HEK293T (cell line): ENCODE results near the gene GFRA3.

Experiments used
- BHLHE40 ChIP-seq: fragments of 450-650 bp; IDR thresholded peaks from 2 replicates; pipeline ENCODE4 v1.6.1; 2016; ENCODE audit warnings: mild to moderate bottlenecking, moderate library complexity, borderline replicate concordance
- LEF1 ChIP-seq: fragments of 450-650 bp; IDR thresholded peaks from 2 replicates; pipeline ENCODE4 v1.6.1; 2017; ENCODE audit warnings: mild to moderate bottlenecking, borderline replicate concordance
- SP1 ChIP-seq: fragments of 450-650 bp; IDR thresholded peaks from 2 replicates; pipeline ENCODE4 v1.6.1; 2017
- TARDBP ChIP-seq: fragments of 450-650 bp; IDR thresholded peaks from 2 replicates; pipeline ENCODE4 v1.6.1; 2016

DNA sequence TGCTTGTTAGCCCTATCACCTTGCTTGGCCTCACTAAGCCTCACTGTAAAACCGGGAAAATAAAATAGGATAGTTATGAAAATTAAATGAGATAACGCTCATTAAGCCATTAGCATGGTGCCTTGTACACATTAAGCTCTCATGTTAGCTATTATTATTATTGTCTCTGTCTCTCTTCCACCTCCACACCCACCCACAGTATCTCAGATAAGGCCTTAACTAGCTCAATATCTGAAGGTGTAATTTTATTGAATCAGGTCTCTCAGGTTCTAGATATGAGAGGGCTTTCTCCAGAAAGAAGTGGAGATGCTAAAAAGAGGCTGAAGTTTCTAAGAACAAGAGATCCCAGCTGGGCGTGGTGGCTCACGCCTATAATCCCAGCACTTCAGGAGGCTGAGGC is 27.6 kb downstream of the GFRA3 start:
- TF ChIP-seq TARDBP (no peak), BHLHE40 (no peak), LEF1 (no peak), SP1 (no peak)
